H1 (cell line): Measurements from ENCODE around the gene UPF1. TPM values are rescaled to one million over a fixed set of nuclear protein-coding genes. Genes with fewer than 3 reads are reported as not detected.
A peak's percentile ranks its signal among the peaks of the same experiment; 100 is the strongest.

ENCODE experiments used
- CTCF ChIA-PET: fragments of 300-600 bp; sonication (Branson Sonifier 250); formaldehyde crosslinking; loops from one replicate; lab custom pipeline; 2021; ENCODE audit not compliant: partially characterized antibody; lab: Charles Lee
- POLR2A ChIA-PET: fragments of 300-600 bp; sonication (Branson Sonifier 250); formaldehyde crosslinking; loops from one replicate; lab custom pipeline; 2021; ENCODE audit warnings: inconsistent platforms; ENCODE audit not compliant: partially characterized antibody; lab: Charles Lee
- DNase-seq, 2 experiments: peaks; one replicate each; pipeline versions ENCODE4 v3.0.0 to v3.0.0-alpha.2; 2010 to 2022; ENCODE audit warnings: low spot score in 2 of 2, low read depth in 1 of 2, mixed read lengths in 1 of 2
- FAIRE-seq: peaks from 2 replicates; lab custom pipeline; 2011; peaks lifted over from hg19 to GRCh38; lab: Jason Lieb, UNC
- H2AFZ ChIP-seq: 2 replicates; pipeline ENCODE4 v1.8.1; 2012; ENCODE audit warnings: low read length, inconsistent platforms
- H2AK5ac ChIP-seq: 2 replicates; pipeline ENCODE4 v1.6.1; 2013; ENCODE audit warnings: low read depth, low read length
- H2BK120ac ChIP-seq: replicated peaks from 2 replicates; pipeline ENCODE3; 2013; ENCODE audit warnings: low read depth, low read length, inconsistent platforms
- H2BK12ac ChIP-seq: 2 replicates; pipeline ENCODE4 v1.6.1; 2013; ENCODE audit warnings: low read depth, low read length
- H2BK15ac ChIP-seq: 2 replicates; pipeline ENCODE4 v1.6.1; 2013; ENCODE audit warnings: low read length
- H2BK20ac ChIP-seq: 2 replicates; pipeline ENCODE4 v1.6.1; 2013; ENCODE audit warnings: low read length
- H2BK5ac ChIP-seq: 2 replicates; pipeline ENCODE4 v1.6.1; 2013; ENCODE audit warnings: low read depth, low read length
- H3K14ac ChIP-seq: 2 replicates; pipeline ENCODE4 v1.6.1; 2013; ENCODE audit warnings: inconsistent platforms; ENCODE audit not compliant: insufficient read length
- H3K18ac ChIP-seq: 2 replicates; pipeline ENCODE4 v1.6.1; 2013; ENCODE audit warnings: low read length; ENCODE audit errors: extremely low read depth
- H3K23ac ChIP-seq: 2 replicates; pipeline ENCODE4 v1.6.1; 2013; ENCODE audit warnings: inconsistent platforms; ENCODE audit not compliant: insufficient read length
- H3K23me2 ChIP-seq: 2 replicates; pipeline ENCODE4 v1.6.1; 2013; ENCODE audit warnings: low read depth, low read length
- H3K27ac ChIP-seq: 2 replicates; pipeline ENCODE4 v1.6.1; 2011; ENCODE audit warnings: low read depth, low read length, inconsistent platforms
- H3K27me3 ChIP-seq, 4 experiments: replicated peaks in 1 of 4; 1 replicate in 1 of 4; 2 replicates in 3 of 4; pipeline versions ENCODE4 v1.6.1 to v1.8.1; 2011 to 2013; ENCODE audit warnings: low read length in 3 of 4, mild to moderate bottlenecking in 3 of 4, inconsistent platforms in 2 of 4, mixed read lengths in 2 of 4, moderate library complexity in 1 of 4; ENCODE audit not compliant: control insufficient read depth in 3 of 4, insufficient read depth in 3 of 4; ENCODE audit errors: extremely low read depth in 1 of 4
- H3K36me3 ChIP-seq, 4 experiments: 2 replicates each; pipeline versions ENCODE4 v1.6.1 to v1.8.1; 2011 to 2013; ENCODE audit warnings: mild to moderate bottlenecking in 4 of 4, low read length in 3 of 4, moderate library complexity in 2 of 4, control low read depth in 1 of 4, inconsistent platforms in 1 of 4; ENCODE audit not compliant: insufficient read depth in 4 of 4, control insufficient read depth in 2 of 4
- H3K4ac ChIP-seq: replicated peaks from 2 replicates; pipeline ENCODE3; 2013; ENCODE audit warnings: low read length, low read depth, mixed read lengths, inconsistent platforms; ENCODE audit not compliant: insufficient read length
- H3K4me1 ChIP-seq, 4 experiments: replicated peaks in 1 of 4; 1 replicate in 1 of 4; 2 replicates in 3 of 4; pipeline versions ENCODE4 v1.6.1 to v1.8.1; 2011 to 2013; ENCODE audit warnings: low read length in 3 of 4, inconsistent platforms in 2 of 4, mixed read lengths in 1 of 4; ENCODE audit not compliant: insufficient read depth in 4 of 4, control insufficient read depth in 3 of 4
- H3K4me2 ChIP-seq, 2 experiments: 2 replicates each; pipeline versions ENCODE4 v1.6.1 to v1.8.1; 2011 to 2013; ENCODE audit warnings: low read depth in 2 of 2, low read length in 2 of 2, control low read depth in 1 of 2, inconsistent platforms in 1 of 2, mild to moderate bottlenecking in 1 of 2; ENCODE audit not compliant: insufficient read depth in 1 of 2
- H3K4me3 ChIP-seq, 4 experiments: fragments of 200-600, 300-600 bp in 1 of 4; sonication (generic), shearing (Covaris generic), sonication (Bioruptor Twin) in 1 of 4; 2 replicates each; pipeline versions ENCODE4 v1.5.1 to v1.8.1; 2011 to 2016; ENCODE audit warnings: low read length in 4 of 4, low read depth in 3 of 4, control low read depth in 2 of 4, inconsistent platforms in 2 of 4, mild to moderate bottlenecking in 2 of 4, mixed read lengths in 1 of 4, moderate library complexity in 1 of 4; ENCODE audit not compliant: insufficient read depth in 2 of 4; ENCODE audit errors: extremely low read depth in 1 of 4
- H3K56ac ChIP-seq: replicated peaks from 2 replicates; pipeline ENCODE3; 2013; ENCODE audit warnings: low read depth, mild to moderate bottlenecking, mixed read lengths, low read length, inconsistent platforms; ENCODE audit not compliant: insufficient read length
- H3K79me1 ChIP-seq: 2 replicates; pipeline ENCODE4 v1.6.1; 2013; ENCODE audit warnings: low read depth, low read length, control low read depth
- H3K79me2 ChIP-seq, 2 experiments: 2 replicates each; pipeline versions ENCODE4 v1.6.1 to v1.8.1; 2012 to 2013; ENCODE audit warnings: low read length in 2 of 2, mild to moderate bottlenecking in 2 of 2, inconsistent platforms in 1 of 2; ENCODE audit not compliant: insufficient read depth in 2 of 2, control insufficient read depth in 1 of 2
- H3K9ac ChIP-seq, 4 experiments: replicated peaks in 1 of 4; 1 replicate in 1 of 4; 2 replicates in 3 of 4; pipeline versions ENCODE4 v1.6.1 to v1.8.1; 2011 to 2013; ENCODE audit warnings: low read depth in 3 of 4, low read length in 3 of 4, control low read depth in 2 of 4, mild to moderate bottlenecking in 2 of 4, moderate library complexity in 2 of 4, inconsistent platforms in 1 of 4; ENCODE audit errors: extremely low read depth in 1 of 4
- H3K9me3 ChIP-seq, 2 experiments: 2 replicates each; pipeline versions ENCODE4 v1.6.1 to v1.8.1; 2012 to 2013; ENCODE audit warnings: mild to moderate bottlenecking in 2 of 2, moderate library complexity in 2 of 2, control low read depth in 1 of 2, inconsistent platforms in 1 of 2, low read depth in 1 of 2, low read length in 1 of 2, mixed read lengths in 1 of 2; ENCODE audit not compliant: insufficient read depth in 2 of 2
- H4K20me1 ChIP-seq, 2 experiments: replicated peaks in 1 of 2; 2 replicates each; pipeline versions ENCODE3 to v1.8.1; 2011 to 2013; ENCODE audit warnings: inconsistent platforms in 2 of 2, low read length in 2 of 2, mild to moderate bottlenecking in 1 of 2; ENCODE audit not compliant: insufficient read depth in 2 of 2, control insufficient read depth in 1 of 2
- H4K5ac ChIP-seq: 2 replicates; pipeline ENCODE4 v1.6.1; 2013; ENCODE audit warnings: low read length, low read depth, mixed read lengths, inconsistent platforms; ENCODE audit not compliant: insufficient read length
- H4K8ac ChIP-seq: 2 replicates; pipeline ENCODE4 v1.8.0; 2013; ENCODE audit warnings: mild to moderate bottlenecking, moderate library complexity, low read length, inconsistent platforms; ENCODE audit not compliant: insufficient read depth; ENCODE audit errors: extremely low read depth
- H4K91ac ChIP-seq: replicated peaks from 2 replicates; pipeline ENCODE3; 2013; ENCODE audit warnings: low read length, mixed read lengths, inconsistent platforms; ENCODE audit not compliant: insufficient read length
- CTBP2 ChIP-seq: IDR thresholded peaks from 2 replicates; pipeline ENCODE4 v1.7.0; 2011; ENCODE audit warnings: borderline replicate concordance, mild to moderate bottlenecking, moderate library complexity, mixed read lengths, low read length; ENCODE audit not compliant: insufficient read depth, insufficient read length
- FOSL1 ChIP-seq: IDR thresholded peaks from 2 replicates; pipeline ENCODE4 v1.6.1; 2011; ENCODE audit warnings: mild to moderate bottlenecking, low read depth, low read length, moderate library complexity; ENCODE audit not compliant: insufficient read depth
- GABPA ChIP-seq: IDR thresholded peaks from 2 replicates; pipeline ENCODE4 v1.6.1; 2011; ENCODE audit warnings: mild to moderate bottlenecking, low read length, moderate library complexity, borderline replicate concordance; ENCODE audit not compliant: insufficient read depth
- HDAC6 ChIP-seq: IDR thresholded peaks from one replicate; pipeline ENCODE4 v1.7.1; 2012; ENCODE audit warnings: low read depth, mild to moderate bottlenecking, inconsistent platforms, low read length, moderate library complexity
- RAD21 ChIP-seq, 2 experiments: IDR thresholded peaks in 1 of 2; conservative IDR thresholded peaks in 1 of 2; 2 replicates each; pipeline ENCODE4 v1.6.1; 2011; ENCODE audit warnings: low read depth in 2 of 2, low read length in 2 of 2, improper control_type of control experiment in 1 of 2, inconsistent platforms in 1 of 2, mild to moderate bottlenecking in 1 of 2, moderate library complexity in 1 of 2
- TAF7 ChIP-seq: optimal IDR thresholded peaks from 2 replicates; pipeline ENCODE3; 2011; ENCODE audit warnings: low read depth, mild to moderate bottlenecking, inconsistent platforms, low read length, moderate library complexity, borderline replicate concordance
- polyA plus RNA-seq, 7 experiments: library from polyadenylated mRNA; depleted of rRNA in 3 of 7; stranded (reverse) in 5 of 7; unstranded in 2 of 7; fragments of >200 nt in 5 of 7; fragments of 200-250 nt in 2 of 7; gene quantifications; 1 replicate in 5 of 7; 2 replicates in 1 of 7; 4 replicates in 1 of 7; pipeline versions ENCODE4 v1.2.1 to v1.2.3, GENCODE V29; 2011 to 2013; ENCODE audit warnings: missing spikeins in 2 of 7, mixed read lengths in 2 of 7
- total RNA-seq: library from RNA; stranded (reverse); fragmentation: NEBNext Ultra II Directional; extraction: Animal tissue kit (Norgen Biotek cat#: 25700); gene quantifications from 2 replicates; pipeline ENCODE4 v1.2.1, GENCODE V29; 2021

Gene UPF1
- total and polyA plus RNA-seq, 2 of the 8 experiments (the other 6 are each of a cell fraction or from before 2014, with no cell fraction given): 46.4 to 62.0 TPM

DNA sequence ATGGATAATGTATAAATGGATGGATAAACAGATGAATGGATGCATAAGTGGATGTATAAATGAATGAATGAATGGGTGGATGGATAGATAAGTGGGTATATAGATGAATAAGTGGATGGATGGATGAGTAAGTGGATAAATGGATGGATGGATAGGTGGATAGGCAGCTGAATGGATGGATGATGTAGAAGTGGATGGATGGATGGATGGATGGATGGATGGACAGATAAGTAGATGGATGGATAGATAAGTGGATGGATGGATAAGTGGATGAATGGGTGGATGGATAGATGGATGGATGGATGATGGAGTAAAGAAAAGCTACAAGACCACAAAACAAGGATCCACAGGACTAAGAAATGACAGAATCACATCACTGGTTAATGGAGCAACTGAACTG is 31.7 kb upstream of the UPF1 start:
- H2BK12ac ChIP-seq: no peak overlapping the region
- no peak overlapping the region for H4K91ac ChIP-seq
- H3K4me1 ChIP-seq: peaks cover 0 to 2% (median 0%) of the 10 kb centered on the region in 4 experiments; a peak in 2 of 7 replicates
- H3K56ac ChIP-seq: peak overlapping the region; percentile 91
- H2BK120ac ChIP-seq: no peak overlapping the region
- H3K14ac ChIP-seq: no peak overlapping the region
- FAIRE-seq (no peak), DNase-seq (no peak)
- no peaks in the 10 kb centered on the region for H3K36me3 ChIP-seq
- no peak overlapping the region for H3K4me2 ChIP-seq
- peaks cover 11% of the 10 kb centered on the region; the same call in 1 of the 2 replicates for H3K23me2 ChIP-seq
- no peak overlapping the region for H2AK5ac ChIP-seq
- no peak overlapping the region for H3K23ac ChIP-seq
- H3K9me3 ChIP-seq: no peaks in the 10 kb centered on the region
- no peaks in the 10 kb centered on the region for H3K79me1 ChIP-seq
- H2BK5ac ChIP-seq: no peak overlapping the region
- H4K20me1 ChIP-seq: peaks cover 0 to 11% of the 10 kb centered on the region in 2 experiments
- no peak overlapping the region for H2BK20ac ChIP-seq
- H3K27ac ChIP-seq: no peak overlapping the region
- H3K27me3 ChIP-seq: peaks cover 0 to 39% (median 26%) of the 10 kb centered on the region in 4 experiments; a peak in 6 of 7 replicates
- H3K4me3 ChIP-seq: no peak overlapping the region
- TF ChIP-seq GABPA (no peak), HDAC6 (no peak), TAF7 (no peak), CTBP2 (no peak), RAD21 (IDR thresholded peaks at IDR 0.05 in 1 of 2, conservative IDR thresholded peaks at IDR 0.05 in 1 of 2; ENCODE audit: low read depth in 2 of 2, low read length in 2 of 2) (no peak), FOSL1 (no peak)
- no peak overlapping the region for H3K4ac ChIP-seq
- H2BK15ac ChIP-seq: no peak overlapping the region
- no peak overlapping the region for H4K5ac ChIP-seq
- ChIA-PET CTCF (interaction anchor here (0.7 kb wide), 1 partner anchor 92 kb away, joined by 3 read pairs; no protein-coding TSS in a partner anchor), POLR2A (interaction anchor here (0.6 to 1.6 kb wide), 3 partner anchors 11 to 98 kb away, joined by 3 to 4 read pairs (median 3); partner anchors contain the start of gene UPF1)
- H4K8ac ChIP-seq: no peak overlapping the region
- no peak overlapping the region for H3K18ac ChIP-seq
- H2AFZ ChIP-seq: no peak overlapping the region
- no peaks in the 10 kb centered on the region for H3K79me2 ChIP-seq
- no peak overlapping the region; a peak in 1 of 7 replicates for H3K9ac ChIP-seq
